HG03460 (cell line): ENCODE results near the gene GPR162.

ENCODE experiments used
- ATAC-seq: cut with Tn5 transposase; IDR thresholded peaks from one replicate; pipeline ENCODE4 v1.9.1; 2021; ENCODE audit not compliant: unreplicated experiment

The GPR162 gene

GRCh38 chr12:6834254-6834653, 12.6 kb downstream of the GPR162 start:
- no peak for ATAC-seq

GRCh38 chr12:6834873-6835272, 13.3 kb downstream of the GPR162 start:
- ATAC-seq, result no peak

GRCh38 chr12:6836851-6837250, 15.2 kb downstream of the GPR162 start:
- ATAC-seq, result no peak

GRCh38 chr12:6837370-6838060, 15.9 kb downstream of the GPR162 start:
- ATAC-seq, result no peak

GRCh38 chr12:6838854-6839253, 17.2 kb downstream of the GPR162 start:
- no peak for ATAC-seq

- no peak for ATAC-seq
Observed at GRCh38 chr12:6839482-6840201, 18.0 kb downstream of the GPR162 start.

- no peak for ATAC-seq
Observed at GRCh38 chr12:6840330-6840729, 18.7 kb downstream of the GPR162 start.

GRCh38 chr12:6840761-6841515, 19.3 kb downstream of the GPR162 start, which contains the start of gene GNB3:
GNB3 (plus strand) TSS chr12:6840925; CDS start chr12:6841288, 363 bp downstream.
- ATAC-seq, result no peak

- ATAC-seq, result no peak
Observed at GRCh38 chr12:6842075-6842474, 20.5 kb downstream of the GPR162 start.

- no peak for ATAC-seq
Observed at GRCh38 chr12:6843118-6843902, 21.7 kb downstream of the GPR162 start.

- no peak for ATAC-seq
Observed at GRCh38 chr12:6845395-6845794, 23.8 kb downstream of the GPR162 start.

- ATAC-seq, result no peak
Observed at GRCh38 chr12:6846316-6846869, 24.8 kb downstream of the GPR162 start.

- no peak for ATAC-seq
Observed at GRCh38 chr12:6847676-6848075, 26.1 kb downstream of the GPR162 start.

GRCh38 chr12:6849427-6849826, 27.8 kb downstream of the GPR162 start:
- no peak for ATAC-seq

GRCh38 chr12:6849976-6850560, 28.4 kb downstream of the GPR162 start:
- ATAC-seq, result no peak

- no peak for ATAC-seq
Observed at GRCh38 chr12:6850796-6851152, 29.2 kb downstream of the GPR162 start.

- peak; percentile 52 for ATAC-seq
Observed at GRCh38 chr12:6851153-6851920, 29.7 kb downstream of the GPR162 start, which contains the start of gene CDCA3. CDCA3 (minus strand) TSS chr12:6851286; CDS start chr12:6850952, 334 bp downstream.

- peak; percentile 69 for ATAC-seq
Observed at GRCh38 chr12:6851921-6852650, 30.5 kb downstream of the GPR162 start, which contains the start of gene USP5. USP5 (plus strand) TSS chr12:6852150; CDS start chr12:6852180, 30 bp downstream.
